Kidney (tissue), 14 donors: Measurements from ENCODE around the gene ANO1. TPM values are rescaled to one million over a fixed set of nuclear protein-coding genes. Genes with fewer than 3 reads are reported as not detected.

Experiments used
- DNase-seq, 5 donors: peaks; one replicate each; pipeline ENCODE4 v3.0.0-alpha.2; 2013 to 2020
- FAIRE-seq: peaks from 2 replicates; lab custom pipeline; 2012; peaks lifted over from hg19 to GRCh38; lab: Jason Lieb, UNC
- H3K27ac ChIP-seq, 2 donors: one replicate each; pipeline ENCODE4 v1.7.0; 2013; ENCODE audit warnings: low read depth in 2 of 2, low read length in 2 of 2, inconsistent platforms in 1 of 2
- H3K27me3 ChIP-seq: one replicate; pipeline ENCODE4 v1.7.1; 2013; ENCODE audit warnings: low read length, inconsistent platforms; ENCODE audit not compliant: control insufficient read depth, insufficient read depth
- H3K36me3 ChIP-seq, 3 donors: one replicate each; pipeline versions ENCODE4 v1.7.0 to v1.7.1; 2013; ENCODE audit warnings: low read length in 3 of 3, control low read depth in 1 of 3, inconsistent platforms in 1 of 3; ENCODE audit not compliant: insufficient read depth in 3 of 3, control insufficient read depth in 2 of 3
- H3K4me1 ChIP-seq, 3 donors: one replicate each; pipeline versions ENCODE4 v1.7.0 to v1.7.1; 2013; ENCODE audit warnings: low read length in 3 of 3, inconsistent platforms in 1 of 3, low read depth in 1 of 3; ENCODE audit not compliant: control insufficient read depth in 2 of 3, insufficient read depth in 2 of 3
- H3K4me3 ChIP-seq, 3 donors: one replicate each; pipeline versions ENCODE4 v1.7.0 to v1.8.1; 2013; ENCODE audit warnings: low read length in 3 of 3, control low read depth in 1 of 3, inconsistent platforms in 1 of 3
- H3K9ac ChIP-seq, 3 donors: one replicate each; pipeline versions ENCODE4 v1.7.0 to v1.7.1; 2013; ENCODE audit warnings: low read length in 3 of 3, control low read depth in 1 of 3, inconsistent platforms in 1 of 3
- H3K9me3 ChIP-seq, 3 donors: one replicate each; pipeline versions ENCODE4 v1.7.0 to v1.7.1; 2013; ENCODE audit warnings: low read length in 3 of 3, control low read depth in 1 of 3, inconsistent platforms in 1 of 3; ENCODE audit not compliant: control insufficient read depth in 2 of 3, insufficient read depth in 1 of 3
- intact Hi-C: fragments of 100-400 bp; cut with DNase I; formaldehyde crosslinking; loops from one replicate; pipeline ENCODE4 v1.11.1; 2022
- polyA plus RNA-seq: library from polyadenylated mRNA; stranded (reverse); fragments of 350-450 nt; fragmentation: Illumina TruSeq; extraction: RNeasy Lipid Tissue Mini Kit (QIAGEN cat#74804); gene quantifications from one replicate; pipeline ENCODE4 v1.2.3, GENCODE V29; 2014; ENCODE audit warnings: low read depth, low replicate concordance; ENCODE audit not compliant: insufficient read depth
- total RNA-seq: library from RNA; stranded (reverse); fragmentation: NEBNext Ultra II Directional; extraction: Animal tissue kit (Norgen Biotek cat#: 25700); gene quantifications from one replicate; pipeline ENCODE4 v1.2.1, GENCODE V29; 2021
- TF ChIP-seq, protein P1 (sequence below): IDR thresholded peaks from 3 replicates; pipeline ENCODE4 v1.5.1; 2012; ENCODE audit warnings: mild to moderate bottlenecking, moderate library complexity, borderline replicate concordance; ENCODE audit not compliant: insufficient read depth; ENCODE audit errors: extremely low read depth
- donor health status: control.
- donor health status: control.
- donor health status: control.
- donor health status: control.
- donor health status: control.
- donor health status: DM: yes; HTN: yes; CAD: no.
- donor health status: Normal renal cell carcinoma (clear cell type).

ANO1 gene
- total and polyA plus RNA-seq, 2 donors from 2014 or later: 2.0 to 15.1 TPM

GRCh38 chr11:70117567-70118145, 39.5 kb downstream of the ANO1 start:
- intact Hi-C loops: no loop called here
- Histone ChIP-seq H3K36me3 (no peaks in the 10 kb centered on the region), H3K9me3 (no peaks in the 10 kb centered on the region), H3K4me3 (no peak overlapping the region), H3K27me3 (no peaks in the 10 kb centered on the region), H3K4me1 (no peaks in the 10 kb centered on the region), H3K27ac (no peak overlapping the region), H3K9ac (no peak overlapping the region)
- FAIRE-seq (no peak), DNase-seq (no peak)
- TF ChIP-seq, protein P1, sequence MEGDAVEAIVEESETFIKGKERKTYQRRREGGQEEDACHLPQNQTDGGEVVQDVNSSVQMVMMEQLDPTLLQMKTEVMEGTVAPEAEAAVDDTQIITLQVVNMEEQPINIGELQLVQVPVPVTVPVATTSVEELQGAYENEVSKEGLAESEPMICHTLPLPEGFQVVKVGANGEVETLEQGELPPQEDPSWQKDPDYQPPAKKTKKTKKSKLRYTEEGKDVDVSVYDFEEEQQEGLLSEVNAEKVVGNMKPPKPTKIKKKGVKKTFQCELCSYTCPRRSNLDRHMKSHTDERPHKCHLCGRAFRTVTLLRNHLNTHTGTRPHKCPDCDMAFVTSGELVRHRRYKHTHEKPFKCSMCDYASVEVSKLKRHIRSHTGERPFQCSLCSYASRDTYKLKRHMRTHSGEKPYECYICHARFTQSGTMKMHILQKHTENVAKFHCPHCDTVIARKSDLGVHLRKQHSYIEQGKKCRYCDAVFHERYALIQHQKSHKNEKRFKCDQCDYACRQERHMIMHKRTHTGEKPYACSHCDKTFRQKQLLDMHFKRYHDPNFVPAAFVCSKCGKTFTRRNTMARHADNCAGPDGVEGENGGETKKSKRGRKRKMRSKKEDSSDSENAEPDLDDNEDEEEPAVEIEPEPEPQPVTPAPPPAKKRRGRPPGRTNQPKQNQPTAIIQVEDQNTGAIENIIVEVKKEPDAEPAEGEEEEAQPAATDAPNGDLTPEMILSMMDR: no peak

DNA sequence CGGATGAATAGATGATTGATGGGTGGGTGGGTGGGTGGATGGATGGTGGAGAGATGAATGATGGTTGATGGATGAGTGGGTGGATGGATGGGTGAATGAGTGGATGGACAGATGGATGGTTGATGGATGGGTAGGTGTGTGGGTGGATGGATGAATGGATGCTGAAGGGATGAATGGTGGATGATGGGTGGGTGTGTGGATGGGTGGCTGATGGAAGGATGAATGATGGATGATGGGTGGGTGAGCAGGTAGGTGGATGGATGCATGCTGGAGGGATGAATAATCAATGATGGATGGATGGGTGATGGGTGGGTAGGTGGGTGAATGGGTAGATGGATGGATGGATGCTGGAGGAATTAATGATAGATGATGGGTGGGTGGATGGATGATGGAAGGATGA, 40.5 kb downstream of the ANO1 start:
- FAIRE-seq: no peak
- Histone ChIP-seq H3K9ac (no peak overlapping the region), H3K27me3 (no peaks in the 10 kb centered on the region), H3K9me3 (no peaks in the 10 kb centered on the region), H3K36me3 (no peaks in the 10 kb centered on the region), H3K4me1 (no peaks in the 10 kb centered on the region), H3K27ac (no peak overlapping the region), H3K4me3 (no peak overlapping the region)
- TF ChIP-seq, protein P1: no peak
- intact Hi-C loops: no loop called here
- DNase-seq: no peak

DNA sequence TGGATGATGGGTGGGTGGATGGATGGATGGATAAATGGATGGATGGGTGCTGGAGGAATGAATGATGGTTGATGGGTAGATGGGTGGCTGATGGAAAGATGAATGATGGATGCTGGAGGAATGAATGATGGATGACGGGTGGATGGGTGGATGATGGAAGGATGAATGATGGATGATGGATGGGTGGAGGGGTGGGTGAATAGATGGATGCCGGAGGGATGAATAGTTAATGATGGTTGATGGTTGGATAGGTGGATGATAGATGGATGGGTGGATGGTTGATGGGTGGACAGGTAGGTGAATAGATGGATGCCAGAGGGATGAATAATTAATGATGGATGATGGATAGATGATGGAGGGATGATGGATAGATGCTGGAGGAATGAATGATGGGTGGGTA, 41.4 kb downstream of the ANO1 start:
- Histone ChIP-seq H3K4me3 (no peak overlapping the region), H3K27me3 (no peaks in the 10 kb centered on the region), H3K36me3 (no peaks in the 10 kb centered on the region), H3K4me1 (no peaks in the 10 kb centered on the region), H3K9ac (no peak overlapping the region), H3K9me3 (no peaks in the 10 kb centered on the region), H3K27ac (no peak overlapping the region)
- TF ChIP-seq, protein P1: no peak
- FAIRE-seq: no peak
- intact Hi-C loops: no loop called here
- DNase-seq: no peak

- intact Hi-C loops: no loop called here
- Histone ChIP-seq H3K4me1 (no peaks in the 10 kb centered on the region), H3K4me3 (no peak overlapping the region), H3K36me3 (no peaks in the 10 kb centered on the region), H3K27ac (no peak overlapping the region), H3K9me3 (no peaks in the 10 kb centered on the region), H3K9ac (no peak overlapping the region), H3K27me3 (no peaks in the 10 kb centered on the region)
- FAIRE-seq: no peak
- TF ChIP-seq, protein P1: no peak
- DNase-seq: no peak
These were observed 42.6 kb downstream of the ANO1 start for GRCh38 chr11:70120674-70121073.
